ENCODE measurements around the gene NCAM1. TPM values are rescaled to one million over a fixed set of nuclear protein-coding genes. Genes with fewer than 3 reads are reported as not detected.

Gene NCAM1
- total and polyA plus RNA-seq, 2 donors (not counting 3 experiments of a cell fraction or from before 2014, with no cell fraction given) = 0.03 TPM; not detected in 1

- Histone ChIP-seq H3K79me2 (ENCODE audit: control insufficient read depth, insufficient read depth, low read length) (no peaks in the 10 kb centered on the region), H3K4me3 (replicated peaks in 1 of 3; ENCODE audit: insufficient read depth in 1 of 3, low read depth in 1 of 3, low read length in 3 of 3) (no peak overlapping the region), H3K9me1 (replicated peaks; ENCODE audit: control insufficient read depth, extremely low read depth, insufficient read depth, low read length) (no peaks in the 10 kb centered on the region), H3K9me3 (replicated peaks; ENCODE audit: control insufficient read depth, insufficient read depth, low read length) (no peaks in the 10 kb centered on the region), H3K9ac (replicated peaks; ENCODE audit: extremely low read depth, insufficient read depth, low read length) (no peak overlapping the region), H3K36me3 (ENCODE audit: control insufficient read depth in 2 of 2, extremely low read depth in 1 of 2, insufficient read depth in 2 of 2, low read length in 2 of 2) (no peaks in the 10 kb centered on the region), H2AFZ (ENCODE audit: low read depth, low read length) (no peak overlapping the region), H4K20me1 (replicated peaks; ENCODE audit: control insufficient read depth, extremely low read depth, insufficient read depth, low read length) (no peaks in the 10 kb centered on the region), H3K27me3 (ENCODE audit: control insufficient read depth in 2 of 2, insufficient read depth in 2 of 2, low read length in 2 of 2) (no peaks in the 10 kb centered on the region), H3K27ac (ENCODE audit: insufficient read depth, low read depth, low read length) (no peak overlapping the region), H3K4me1 (ENCODE audit: control insufficient read depth, extremely low read depth, insufficient read depth, low read length) (no peaks in the 10 kb centered on the region), H3K4me2 (ENCODE audit: insufficient read depth, low read length) (no peak overlapping the region)
- FAIRE-seq (no peak), DNase-seq (ENCODE audit: low read depth, low spot score) (no peak)
- dilution Hi-C loops (cut with MboI; ENCODE audit: extremely low pct_ligation_motif_present, low sequenced_read_pairs) = no loop called here
- intact Hi-C loops (cut with micrococcal nuclease) = no loop called here
- ChIA-PET CTCF (interaction anchor here (1.1 kb wide), 1 partner anchor 48 kb away, joined by 3 read pairs; no protein-coding TSS in a partner anchor), POLR2A (interaction anchor here (0.6 kb wide), 1 partner anchor 1458 kb away, joined by 4 read pairs; no protein-coding TSS in a partner anchor)
- BruUV-seq (replicated peaks) = no TSS peak
- TF ChIP-seq JUN (IDR thresholded peaks at IDR 0.05; ENCODE audit: borderline replicate concordance, insufficient read depth, insufficient read length, low read depth) (no peak), GATA2 (IDR thresholded peaks at IDR 0.05; ENCODE audit: insufficient read depth, insufficient read length, low read depth, low read length) (no peak), MYC (IDR thresholded peaks at IDR 0.05; ENCODE audit: low read depth, low read length) (no peak), CTCF (IDR thresholded peaks at IDR 0.05; ENCODE audit: extremely low read depth in 1 of 2, insufficient read depth in 1 of 2, low read depth in 1 of 2, low read length in 2 of 2) (no peak), FOS (IDR thresholded peaks at IDR 0.05; ENCODE audit: borderline replicate concordance, insufficient read depth, low read length) (no peak), EZH2 (IDR thresholded peaks at IDR 0.05; ENCODE audit: borderline replicate concordance, low read depth, low read length, severe bottlenecking) (no peak), MAX (IDR thresholded peaks at IDR 0.05; ENCODE audit: insufficient read depth, insufficient read length) (no peak), POLR2AphosphoS5 (IDR thresholded peaks at IDR 0.05; ENCODE audit: insufficient read depth, low read depth, low read length) (no peak), POLR2A (IDR thresholded peaks at IDR 0.05; ENCODE audit: low read depth, low read length) (no peak)
Measured at GRCh38 chr11:113242060-113242459, 280.8 kb downstream of the NCAM1 start.

All from endothelial cell of umbilical vein (primary cell).